NCI-H1048 (cell line): ENCODE results near the gene C4BPB.
"Not testable (repeated sequence)": the region's sequence is repeated elsewhere in the genome, so short reads cannot be mapped to it uniquely, and the experiment has no call there.

Experiments used
- DNase-seq: peaks from one replicate; lab custom pipeline; 2025; lab: John Stamatoyannopoulos, UW

The C4BPB gene, protein sequence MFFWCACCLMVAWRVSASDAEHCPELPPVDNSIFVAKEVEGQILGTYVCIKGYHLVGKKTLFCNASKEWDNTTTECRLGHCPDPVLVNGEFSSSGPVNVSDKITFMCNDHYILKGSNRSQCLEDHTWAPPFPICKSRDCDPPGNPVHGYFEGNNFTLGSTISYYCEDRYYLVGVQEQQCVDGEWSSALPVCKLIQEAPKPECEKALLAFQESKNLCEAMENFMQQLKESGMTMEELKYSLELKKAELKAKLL

DNA sequence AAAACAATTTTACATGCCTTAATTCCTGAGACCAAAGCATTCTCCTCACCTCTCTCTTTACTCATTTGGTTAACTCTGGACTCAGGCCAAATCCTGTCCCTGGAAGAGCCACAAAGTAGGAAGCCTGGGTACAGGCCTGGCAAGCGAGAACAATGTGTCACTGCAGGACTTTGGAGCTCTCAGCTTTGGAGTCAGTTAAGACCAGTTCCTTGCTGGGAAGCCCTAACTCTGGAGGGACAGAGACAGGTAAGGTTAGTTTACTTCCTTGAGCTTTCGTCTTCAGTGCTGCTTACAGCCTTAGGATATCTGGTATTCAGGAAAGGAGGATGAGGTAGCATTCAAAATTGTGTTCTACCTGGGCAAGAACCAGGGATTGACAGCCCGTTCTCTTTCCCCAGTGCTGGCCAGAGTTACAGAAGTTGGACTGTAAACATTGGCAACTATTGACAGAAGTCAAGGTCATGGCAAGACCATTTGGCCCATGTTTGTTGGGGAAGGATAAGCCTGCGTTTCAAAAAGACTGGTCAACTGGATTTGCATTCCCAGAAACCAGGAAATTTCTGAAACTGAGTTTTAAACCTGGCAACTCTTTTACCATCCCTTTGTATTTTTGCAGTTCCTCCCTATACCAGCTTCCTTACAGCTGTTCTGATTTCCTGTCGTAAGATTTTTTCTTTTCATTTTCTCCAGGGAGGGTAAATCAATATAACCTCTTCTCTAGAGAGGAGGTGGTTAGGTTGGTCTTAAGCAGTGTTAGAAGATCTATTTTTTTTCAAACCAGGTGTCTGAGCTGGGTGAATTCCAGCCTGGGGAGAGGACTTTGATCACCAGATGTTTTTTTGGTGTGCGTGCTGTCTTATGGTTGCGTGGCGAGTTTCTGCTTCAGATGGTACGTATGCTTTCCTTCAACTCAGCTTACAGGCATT lies at the start of gene C4BPB:
TSS of gene C4BPB (plus strand) at position 160 of the 926 bp plus-strand sequence. CDS start at position 832, 672 bp downstream.
- no peak for DNase-seq

DNA sequence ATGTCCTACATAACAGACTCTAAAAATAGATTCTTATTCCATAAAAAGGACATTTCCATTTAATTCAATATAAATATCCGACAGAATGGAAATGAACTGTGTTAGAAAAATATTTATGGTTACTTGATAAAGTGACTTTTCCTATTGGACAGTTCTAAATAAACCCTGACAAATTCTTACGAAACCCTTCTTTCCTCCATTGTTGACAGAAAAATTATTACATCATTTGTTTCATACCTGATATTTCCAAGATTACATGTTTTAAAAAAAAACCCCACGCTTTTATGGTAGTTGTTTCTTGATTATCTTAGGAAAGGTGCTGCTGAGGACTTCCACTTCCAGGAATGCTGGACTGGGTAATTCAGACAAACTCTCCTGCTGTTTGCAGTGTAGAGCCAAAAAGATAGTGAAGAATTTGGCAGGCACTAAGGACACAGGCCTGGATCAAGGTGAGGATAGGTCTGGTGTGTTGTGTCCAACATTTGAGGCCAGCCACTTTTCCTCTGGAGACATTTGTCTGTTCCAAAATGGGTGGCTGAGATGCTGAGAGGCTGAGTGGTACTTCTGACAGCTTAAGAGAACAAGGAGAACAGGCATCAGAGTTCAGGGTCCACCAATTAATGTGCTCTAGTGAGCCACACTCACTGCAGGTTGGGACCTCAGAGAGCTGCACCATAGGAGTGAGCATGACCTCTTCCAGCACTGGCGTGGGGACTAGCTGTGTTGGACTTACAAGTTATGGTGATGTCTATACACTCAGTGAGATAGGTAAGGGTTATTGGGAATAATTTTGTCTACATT lies 49.1 kb upstream of the C4BPB start:
- DNase-seq = no peak

DNA sequence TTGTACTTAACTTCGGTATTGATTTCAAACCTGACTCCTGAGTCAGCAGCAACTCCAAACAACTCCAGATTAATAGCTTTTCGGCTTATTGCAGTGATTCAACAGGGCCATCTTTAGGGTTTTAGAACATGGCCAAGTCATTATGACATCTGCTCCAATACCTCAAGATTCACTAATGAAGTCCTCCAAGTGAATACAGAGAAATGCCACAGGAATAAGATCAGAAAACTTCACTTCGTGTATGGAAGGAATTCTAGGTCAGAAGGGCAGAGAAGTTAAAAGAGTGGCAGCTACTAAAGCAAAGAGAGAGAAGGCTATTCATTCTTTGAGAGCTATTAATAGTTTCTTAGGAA lies 48.5 kb upstream of the C4BPB start:
- DNase-seq = no peak

DNA sequence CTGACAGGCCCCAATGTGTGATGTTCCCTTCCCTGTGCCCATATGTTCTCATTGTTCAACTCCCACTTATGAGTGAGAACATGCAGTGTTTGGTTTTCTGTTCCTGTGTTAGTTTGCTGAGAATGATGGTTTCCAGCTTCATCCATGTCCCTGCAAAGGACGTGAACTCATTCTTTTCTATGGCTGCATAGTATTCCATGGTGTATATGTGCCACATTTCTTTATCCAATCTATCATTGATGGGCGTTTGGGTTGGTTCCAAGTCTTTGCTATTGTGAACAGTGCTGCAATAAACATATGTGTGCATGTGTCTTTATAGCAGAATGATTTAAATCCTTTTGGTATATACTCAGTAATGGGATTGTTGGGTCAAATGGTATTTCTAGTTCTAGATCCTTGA lies 47.3 kb upstream of the C4BPB start:
- DNase-seq = not testable (repeated sequence)

DNA sequence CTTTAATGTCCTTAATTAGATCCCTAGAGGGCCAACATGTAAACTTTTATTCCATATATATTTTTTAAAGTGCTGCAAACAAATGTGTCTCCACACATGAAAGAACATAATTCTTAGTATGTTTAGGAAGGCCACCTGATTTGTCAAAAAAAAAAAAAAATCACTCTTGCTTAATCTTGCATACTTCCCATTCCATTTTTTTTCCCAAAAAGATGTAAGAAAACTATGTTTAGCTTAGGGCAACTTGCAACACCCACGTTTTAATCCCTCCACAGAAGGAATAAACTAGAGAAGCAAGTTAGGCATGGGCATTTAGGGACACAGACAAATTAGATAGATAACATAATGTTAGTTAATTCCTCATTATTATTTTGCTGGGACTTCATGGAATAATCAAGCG lies 43.2 kb upstream of the C4BPB start:
- DNase-seq = no peak

DNA sequence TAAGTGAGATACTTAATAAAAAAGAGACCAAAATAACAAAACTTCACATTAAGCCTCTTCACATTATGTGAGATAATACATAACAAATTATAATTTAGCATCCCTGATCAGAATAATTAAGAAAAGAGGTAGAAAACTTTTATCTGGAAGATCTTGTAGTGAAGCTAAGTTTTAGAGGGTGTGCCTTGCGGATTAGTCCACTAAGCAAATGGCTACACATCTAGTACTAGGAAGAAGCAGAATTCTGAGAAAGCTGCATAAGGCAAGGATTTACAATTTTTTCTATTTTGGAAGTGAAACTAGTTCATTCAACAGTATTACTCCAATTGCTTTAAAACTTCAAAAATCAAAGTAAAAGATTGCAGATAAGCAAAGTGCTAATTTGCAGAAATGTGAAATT lies 41.2 kb upstream of the C4BPB start:
- no peak for DNase-seq

DNA sequence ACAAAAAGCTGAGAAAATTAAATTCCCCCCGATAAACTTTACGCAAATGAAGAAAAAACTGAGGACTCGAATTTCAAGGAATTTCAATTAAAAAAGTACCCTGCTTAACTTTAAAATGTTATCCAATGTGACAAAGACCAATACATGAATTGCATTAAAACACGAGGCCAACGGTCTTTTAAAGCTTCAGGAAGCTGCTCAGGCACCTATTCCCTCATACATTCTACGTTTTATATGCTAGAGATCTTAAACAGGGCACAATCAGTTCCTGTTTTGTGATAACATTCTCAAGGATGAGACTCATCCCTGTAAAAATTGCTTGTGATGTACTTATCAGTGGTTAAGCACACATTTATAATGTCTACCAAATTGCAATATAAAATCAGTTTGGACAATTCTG lies 40.6 kb upstream of the C4BPB start:
- no peak for DNase-seq

DNA sequence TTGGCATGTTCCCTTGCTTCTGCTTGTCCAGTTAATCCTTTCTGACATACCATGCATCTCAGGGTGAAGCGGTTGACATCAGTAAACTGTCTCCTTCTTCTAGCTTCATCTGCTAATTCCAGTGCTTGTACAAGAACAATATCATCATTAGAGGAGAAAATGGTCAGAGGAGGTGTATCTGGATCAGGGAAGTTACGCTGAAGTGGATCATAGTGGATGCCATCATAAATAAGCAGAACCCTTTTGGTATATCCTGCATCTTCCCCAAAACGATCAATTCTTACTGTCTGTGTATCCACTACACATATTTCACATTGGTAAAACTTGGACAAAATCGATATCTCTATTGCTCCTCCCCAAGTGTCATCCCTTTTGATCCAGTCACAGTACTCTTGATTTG lies 39.6 kb upstream of the C4BPB start:
- no peak for DNase-seq

DNA sequence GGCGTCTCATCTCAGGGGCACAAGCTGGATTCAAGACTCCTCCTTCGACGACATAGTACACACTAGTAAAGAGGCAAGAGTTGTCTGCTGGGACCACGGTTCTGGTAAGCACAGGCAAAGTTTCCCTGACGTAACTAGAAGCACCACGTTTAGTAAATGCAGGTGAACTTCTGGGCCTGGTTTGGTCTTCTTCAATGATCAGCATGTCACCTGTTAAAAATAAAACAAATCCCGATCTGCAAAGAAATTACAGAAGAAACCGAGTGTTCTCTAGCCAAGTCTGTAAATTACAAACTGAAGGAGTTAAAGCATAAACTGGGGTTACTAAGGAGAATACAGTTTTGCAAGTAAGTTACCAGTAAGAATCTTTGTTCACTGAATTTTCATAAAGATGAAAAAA lies 39.1 kb upstream of the C4BPB start:
- DNase-seq = no peak

DNA sequence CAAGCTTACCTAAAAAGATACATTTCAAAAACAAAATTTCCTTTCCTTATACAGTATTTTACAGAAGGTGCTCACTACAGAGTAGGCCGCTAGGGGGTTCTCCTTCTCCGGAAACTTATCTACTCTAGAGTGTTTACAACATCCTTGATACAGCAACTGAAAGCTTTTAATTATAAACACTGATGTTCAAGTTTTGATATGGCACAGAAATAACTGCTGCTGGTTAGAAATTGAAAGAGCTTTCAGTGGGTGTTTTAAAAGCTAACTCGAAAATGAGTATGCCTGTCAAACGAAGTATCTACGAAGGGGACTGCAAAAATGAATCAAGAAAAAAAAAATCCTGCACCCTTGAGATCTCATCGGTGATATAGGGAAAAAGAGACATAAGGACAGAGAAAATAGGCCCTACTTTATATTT lies 38.7 kb upstream of the C4BPB start:
- DNase-seq = peak; percentile 45

DNA sequence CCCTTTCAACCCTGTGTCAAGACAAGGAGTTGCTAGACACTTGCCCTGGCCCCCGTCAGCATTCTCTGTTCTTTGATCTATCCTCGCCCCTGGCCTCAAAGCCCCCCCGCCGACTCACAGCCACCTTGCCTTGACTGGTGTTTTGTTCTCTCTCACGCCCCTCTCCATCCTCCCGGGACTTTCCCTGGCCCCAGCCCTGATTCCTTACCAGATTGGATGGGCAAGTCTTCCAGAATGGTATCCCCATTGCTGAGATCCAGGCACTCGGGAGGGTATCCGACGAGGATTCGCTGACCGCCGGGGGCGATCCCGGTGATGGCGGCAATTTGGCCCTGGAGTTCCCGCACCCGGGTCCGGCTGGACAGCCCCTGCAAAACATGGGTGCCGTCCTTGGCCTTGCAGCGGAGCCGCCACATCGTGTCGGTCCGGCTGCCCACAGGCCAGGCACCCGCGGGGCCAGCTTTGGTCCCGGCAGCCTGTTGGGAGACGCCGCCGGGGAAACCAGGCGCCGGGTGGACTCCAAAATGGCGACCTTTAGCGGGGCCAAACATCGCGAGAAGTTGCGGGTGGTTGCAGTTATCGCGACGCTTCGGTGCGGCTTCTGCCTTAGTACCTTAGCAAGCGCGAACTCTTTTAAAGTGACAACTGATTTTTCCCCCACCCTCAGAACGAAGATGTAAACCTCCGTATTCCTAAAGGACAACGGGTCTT lies 38.0 kb upstream of the C4BPB start:
- peak; percentile 94 for DNase-seq

DNA sequence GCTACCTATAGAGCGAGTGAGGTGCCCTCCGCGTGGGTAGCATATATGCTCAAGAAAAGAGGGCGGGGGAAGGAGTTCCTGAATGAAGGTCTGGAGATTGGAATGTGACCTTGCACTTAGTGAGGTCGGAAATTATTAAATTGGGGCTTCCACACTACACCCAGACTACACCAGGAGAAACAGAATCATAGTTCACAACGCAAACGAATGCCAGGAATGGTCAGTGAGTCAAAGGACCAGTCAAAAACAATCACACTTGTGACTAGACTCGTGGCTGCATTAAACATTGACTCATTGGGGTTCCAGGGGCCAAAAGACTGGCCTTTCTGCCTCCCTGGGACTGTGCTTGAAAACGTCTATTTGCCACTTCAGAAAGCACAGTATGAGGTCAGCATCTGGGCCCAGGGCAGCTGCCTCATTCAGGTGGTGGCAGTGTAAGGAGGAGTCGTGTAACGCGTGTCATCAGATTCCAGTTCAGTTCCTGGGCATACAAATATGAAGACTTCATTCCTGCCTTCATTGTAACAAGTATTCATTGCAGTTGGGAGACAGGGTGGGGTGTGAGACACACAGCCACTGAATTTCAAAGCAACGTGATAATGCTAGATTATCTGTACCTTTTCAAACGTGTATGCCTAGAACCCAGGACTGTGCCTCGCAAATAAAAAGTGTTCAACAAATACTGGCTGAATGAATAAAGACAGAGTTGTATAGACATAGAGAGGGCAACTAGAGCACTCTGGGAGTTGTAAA lies 37.3 kb upstream of the C4BPB start, which contains the start of gene YOD1:
TSS of gene YOD1 (minus strand) at position 18 of the 753 bp plus-strand sequence. CDS start 178 bp downstream, outside the sequence.
- DNase-seq = no peak

DNA sequence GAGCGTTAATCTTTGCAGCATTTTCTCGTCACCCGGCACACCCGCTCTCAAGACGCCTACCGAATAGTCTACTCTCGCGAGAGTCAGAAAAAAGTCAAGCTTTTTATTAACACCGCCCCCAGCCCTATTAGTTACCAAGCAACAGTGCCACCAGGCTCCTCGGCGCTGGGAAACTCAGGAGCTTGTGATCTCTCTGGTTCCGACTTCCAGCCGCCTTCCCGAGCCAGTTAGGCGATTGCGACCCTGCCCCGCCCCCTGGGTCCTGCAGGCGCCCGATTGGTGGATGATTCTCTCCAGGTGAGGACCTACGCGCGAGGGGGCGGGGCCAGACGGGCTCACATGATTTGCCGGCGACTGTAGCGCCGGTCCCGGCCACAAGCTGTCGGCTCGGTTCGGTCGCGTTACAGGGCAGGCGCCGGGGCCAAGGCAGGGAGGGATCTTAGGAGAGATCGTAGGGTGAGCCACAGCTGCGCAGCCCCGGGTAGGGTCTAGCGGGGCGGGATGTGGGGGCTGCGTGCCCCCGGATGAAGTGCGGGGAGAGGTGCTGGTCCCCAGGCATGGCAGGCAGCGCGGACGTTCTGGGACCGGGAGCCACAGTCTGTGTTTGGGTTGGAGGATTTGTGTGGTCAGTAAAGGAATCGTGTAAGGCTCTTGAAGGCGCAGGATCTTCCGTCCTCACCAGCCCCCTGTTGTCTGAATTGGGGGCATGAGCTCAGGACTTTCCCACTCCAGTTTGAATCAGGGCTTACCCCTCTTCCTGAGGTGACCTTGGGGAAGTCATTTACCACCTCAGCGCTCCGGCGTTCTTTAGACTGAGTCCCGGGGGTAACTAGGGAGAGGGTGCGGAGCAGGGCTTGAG lies 35.5 kb upstream of the C4BPB start, which contains the start of gene PFKFB2:
TSS of gene PFKFB2 (plus strand) at position 365 of the 859 bp plus-strand sequence. CDS start 1,443 bp downstream, outside the sequence.
- peak; percentile 100 for DNase-seq

DNA sequence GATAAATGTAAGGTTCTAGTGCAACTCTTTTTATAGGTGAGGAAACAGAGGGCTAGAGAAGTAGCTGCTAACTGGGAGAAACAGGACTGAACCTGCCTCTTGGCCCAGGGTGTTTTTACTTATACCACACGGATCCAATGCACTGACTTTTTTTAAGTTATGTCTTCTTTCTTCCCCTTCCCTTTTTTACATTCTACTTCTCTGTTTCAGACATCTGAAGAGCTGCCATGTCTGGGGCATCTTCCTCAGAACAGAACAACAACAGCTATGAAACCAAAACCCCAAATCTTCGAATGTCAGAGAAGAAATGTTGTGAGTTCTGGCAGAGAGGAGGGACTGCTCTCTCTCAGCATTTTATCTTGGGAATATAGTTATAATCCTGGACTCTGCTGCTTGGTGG lies 34.2 kb upstream of the C4BPB start:
- DNase-seq = no peak

DNA sequence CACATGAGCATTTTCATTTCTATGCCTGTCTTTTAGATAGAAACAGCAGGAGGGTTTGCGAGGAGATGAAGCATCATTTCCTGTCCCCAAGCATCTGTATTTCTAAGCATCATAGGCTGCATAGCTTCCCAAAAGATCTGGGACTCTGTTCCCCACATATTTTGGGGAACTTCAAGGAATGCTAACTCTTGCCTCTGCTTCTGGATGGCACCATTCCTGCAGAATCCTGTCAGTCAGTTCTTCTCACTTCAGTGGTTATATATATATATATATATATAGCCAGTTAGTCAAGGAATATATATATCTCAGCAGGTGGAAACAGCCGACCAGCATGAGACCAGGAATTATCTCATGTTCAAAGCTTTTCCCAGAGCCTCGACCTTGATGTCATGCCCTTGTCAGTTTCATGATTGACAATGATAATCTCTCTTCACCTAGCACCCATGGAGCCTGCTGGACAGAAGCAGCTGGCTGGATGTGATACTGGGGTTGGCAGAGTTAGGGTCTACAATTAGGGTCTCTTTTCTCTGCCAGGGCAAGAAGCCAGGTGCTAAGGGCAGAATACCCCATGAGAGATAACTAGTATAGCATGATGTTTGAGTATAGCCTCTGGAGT lies 33.2 kb upstream of the C4BPB start:
- DNase-seq = no peak

DNA sequence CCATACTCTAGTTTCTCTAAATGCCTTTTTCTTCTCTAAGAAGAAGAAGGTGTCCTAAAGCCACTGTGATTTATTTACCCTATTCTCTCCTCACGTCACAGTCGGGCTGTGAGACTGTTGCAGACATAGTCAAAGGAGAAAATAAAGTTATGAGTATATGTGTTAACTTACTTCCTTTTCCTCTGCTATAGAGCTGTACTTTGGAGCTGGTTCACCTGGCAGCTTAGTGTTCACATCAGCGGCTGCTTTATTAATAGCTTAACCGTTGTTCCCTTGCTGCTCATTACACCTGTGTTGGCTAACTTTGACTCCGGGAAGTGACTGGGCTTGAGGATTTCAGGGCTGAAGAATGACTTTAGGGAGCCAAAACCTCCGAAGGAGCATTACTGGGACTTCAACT lies 32.0 kb upstream of the C4BPB start:
- DNase-seq = no peak

DNA sequence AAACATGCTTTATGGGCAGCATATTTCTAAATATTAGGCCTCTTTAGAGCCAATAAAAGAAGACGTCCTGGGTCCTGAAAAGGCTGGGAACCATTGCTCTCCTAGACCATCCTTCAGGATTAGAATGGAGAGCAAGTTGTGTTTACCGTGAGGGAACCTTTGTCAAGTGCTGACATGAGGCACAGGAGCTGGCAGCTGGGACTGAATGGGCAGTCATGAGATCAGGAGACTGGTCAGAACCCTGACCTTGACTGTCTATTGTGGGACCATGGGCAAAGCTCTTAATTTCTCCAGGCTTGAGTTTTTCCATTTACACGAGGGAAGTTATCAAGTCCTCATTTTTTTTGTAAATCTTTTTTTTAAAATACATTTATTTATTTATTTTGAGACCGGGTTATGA lies 30.4 kb upstream of the C4BPB start:
- DNase-seq = no peak

DNA sequence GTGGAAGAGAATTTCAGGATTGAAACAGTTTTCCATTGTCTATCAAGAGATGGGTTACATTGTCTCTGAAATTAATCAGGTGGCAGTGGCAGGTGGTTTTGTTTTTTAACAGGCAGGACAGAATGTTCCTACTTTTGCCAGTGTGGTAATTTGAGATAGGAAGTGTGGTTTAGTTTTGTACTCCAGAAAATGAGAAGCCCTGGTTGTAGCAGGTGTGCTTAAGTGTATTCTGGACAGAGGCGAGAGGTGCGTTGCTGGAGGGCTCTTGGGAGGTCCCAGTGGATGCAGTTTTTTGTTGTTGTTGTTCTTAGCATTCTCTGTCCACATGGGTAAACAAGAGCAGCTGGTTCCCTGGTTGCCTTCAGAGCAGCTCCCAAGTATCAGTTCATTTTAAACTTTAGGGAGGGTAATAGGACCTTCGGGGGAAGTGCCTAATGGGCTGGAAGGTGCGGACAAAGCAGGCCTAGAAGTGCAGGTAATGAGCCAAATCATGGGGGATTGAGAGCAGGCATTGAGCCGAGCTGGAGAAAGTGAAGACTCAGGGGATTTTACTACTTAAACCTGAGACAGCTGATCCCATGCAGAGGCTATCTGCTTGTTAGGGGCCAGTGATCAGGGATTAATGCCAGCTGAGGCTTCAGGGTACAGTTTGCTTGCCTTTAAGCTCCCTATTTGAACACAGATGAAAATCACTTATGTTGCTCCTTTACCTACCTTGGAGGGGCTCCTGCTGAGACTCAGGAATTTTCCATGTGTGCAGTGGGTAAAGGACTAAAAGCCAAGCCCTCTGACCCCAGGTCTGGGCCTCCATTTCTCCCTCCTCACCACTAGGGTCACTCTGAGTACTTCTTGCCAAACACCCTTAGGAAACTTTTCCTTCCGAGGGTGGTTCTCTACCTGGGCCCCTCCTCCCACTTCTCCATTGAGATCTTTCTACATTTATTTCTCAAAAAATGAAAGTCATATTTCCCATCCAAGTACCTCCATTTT lies 29.5 kb upstream of the C4BPB start:
- no peak for DNase-seq
